PC-3 (cell line): ENCODE measurements around the gene TOMM34. TPM values are rescaled to one million over a fixed set of nuclear protein-coding genes. Genes with fewer than 3 reads are reported as not detected.

Experiments
- ATAC-seq: fragments of 200-7000 bp; cut with Tn5 transposase; 2 replicates; pipeline ENCODE4 v1.9.1; 2020; ENCODE audit warnings: mild to moderate bottlenecking, moderate library complexity
- BruUV-seq: library from RNA; stranded (reverse); fragments of 400-500 nt; replicated peaks from 2 replicates; lab custom pipeline; 2021; lab: Mats Ljungman, UMichigan
- CTCF ChIA-PET: fragments of 300-600 bp; sonication (Branson Sonifier 250); formaldehyde crosslinking; loops from one replicate; lab custom pipeline; 2022; ENCODE audit warnings: antibody characterized with exemption; lab: Charles Lee
- POLR2A ChIA-PET: fragments of 300-600 bp; sonication (Branson Sonifier 250); formaldehyde crosslinking; loops from one replicate; lab custom pipeline; 2022; ENCODE audit warnings: antibody characterized with exemption; ENCODE audit not compliant: unreplicated experiment; lab: Charles Lee
- DNase-seq: peaks from one replicate; pipeline ENCODE4 v3.0.0-alpha.2; 2015
- H2AFZ ChIP-seq: fragments of 300-600 bp; sonication (generic); 2 replicates; pipeline ENCODE4 v1.6.0; 2016; ENCODE audit warnings: antibody characterized with exemption, low read length
- H3F3A ChIP-seq: fragments of 300-600 bp; sonication (generic); one replicate; pipeline ENCODE4 v1.6.0; 2017; ENCODE audit warnings: antibody characterized with exemption, low read length, control low read depth, mild to moderate bottlenecking; ENCODE audit not compliant: unreplicated experiment
- H3K27ac ChIP-seq: fragments of 300-600 bp; sonication (generic); 2 replicates; pipeline ENCODE4 v1.5.1; 2016; ENCODE audit warnings: mild to moderate bottlenecking, low read length
- H3K27me3 ChIP-seq: fragments of 300-600 bp; sonication (generic); 2 replicates; pipeline ENCODE4 v1.6.1; 2016; ENCODE audit warnings: low read length, mixed read lengths
- H3K36me3 ChIP-seq: fragments of 300-600 bp; sonication (generic); 2 replicates; pipeline ENCODE4 v1.6.1; 2016; ENCODE audit warnings: low read depth, mixed run types, low read length, mixed read lengths
- H3K4me1 ChIP-seq: fragments of 300-600 bp; sonication (generic); 2 replicates; pipeline ENCODE4 v1.5.1; 2016; ENCODE audit warnings: low read length; ENCODE audit not compliant: insufficient read depth
- H3K4me2 ChIP-seq: fragments of 300-600 bp; sonication (generic); 2 replicates; pipeline ENCODE4 v1.6.0; 2016; ENCODE audit warnings: low read length
- H3K4me3 ChIP-seq: fragments of 300-600 bp; sonication (generic); 2 replicates; pipeline ENCODE4 v1.5.1; 2016; ENCODE audit warnings: mild to moderate bottlenecking, low read length, mixed read lengths
- H3K79me2 ChIP-seq: fragments of 300-600 bp; sonication (generic); 2 replicates; pipeline ENCODE4 v1.6.1; 2017; ENCODE audit warnings: low read length, mixed read lengths
- H3K9ac ChIP-seq: fragments of 300-600 bp; sonication (generic); 2 replicates; pipeline ENCODE4 v1.6.0; 2016; ENCODE audit warnings: mild to moderate bottlenecking, low read length
- H3K9me2 ChIP-seq: fragments of 300-600 bp; sonication (generic); replicated peaks from 2 replicates; pipeline ENCODE4 v1.6.1; 2016; ENCODE audit warnings: mixed run types, low read length, mixed read lengths
- H3K9me3 ChIP-seq: fragments of 300-600 bp; sonication (generic); 2 replicates; pipeline ENCODE4 v1.6.1; 2016; ENCODE audit warnings: low read length, mixed read lengths
- H4K20me1 ChIP-seq: fragments of 300-600 bp; sonication (generic); 2 replicates; pipeline ENCODE4 v1.6.1; 2016; ENCODE audit warnings: low read length, mixed read lengths
- CTCF ChIP-seq: fragments of 300-600 bp; sonication (generic); conservative IDR thresholded peaks from 2 replicates; pipeline ENCODE4 v1.5.1; 2017; ENCODE audit warnings: antibody characterized with exemption, low read depth, mild to moderate bottlenecking, low read length
- EZH2 ChIP-seq: fragments of 300-600 bp; sonication (generic); IDR thresholded peaks from one replicate; pipeline ENCODE4 v1.6.1; 2017; ENCODE audit warnings: antibody characterized with exemption, mild to moderate bottlenecking, low read length; ENCODE audit not compliant: unreplicated experiment
- EZH2phosphoT487 ChIP-seq: fragments of 300-600 bp; sonication (generic); IDR thresholded peaks from 2 replicates; pipeline ENCODE4 v1.6.1; 2018; ENCODE audit warnings: mild to moderate bottlenecking, antibody characterized with exemption, low read length, borderline replicate concordance
- intact Hi-C: fragments of 100-400 bp; cut with micrococcal nuclease; formaldehyde crosslinking; loops from 2 replicates; pipeline ENCODE4 v1.9.0; 2023
- total RNA-seq: library from RNA; depleted of rRNA; stranded (reverse); fragments of >200 nt; gene quantifications from 2 replicates; pipeline ENCODE4 v1.2.3, GENCODE V29; 2014

The TOMM34 gene
- total RNA-seq, 1 experiment from 2014 or later, result 120 TPM

- ChIA-PET POLR2A (no interaction called here), CTCF (no interaction called here)
- Histone ChIP-seq H3K27me3 (no peaks in the 10 kb centered on the region), H3K4me1 (no peaks in the 10 kb centered on the region), H3K9ac (no peak overlapping the region), H3K36me3 (peaks cover 21% of the 10 kb centered on the region; the same call in 1 of the 2 replicates), H2AFZ (no peak overlapping the region), H3F3A (no peaks in the 10 kb centered on the region), H3K27ac (no peak overlapping the region), H4K20me1 (no peaks in the 10 kb centered on the region), H3K9me2 (no peaks in the 10 kb centered on the region), H3K9me3 (no peaks in the 10 kb centered on the region), H3K4me2 (no peak overlapping the region), H3K79me2 (no peaks in the 10 kb centered on the region), H3K4me3 (no peak overlapping the region)
- BruUV-seq, result no TSS peak
- DNase-seq (no peak), ATAC-seq (no peak)
- intact Hi-C loops, result no loop called here
- TF ChIP-seq CTCF (no peak), EZH2phosphoT487 (no peak), EZH2 (no peak)
Observed at GRCh38 chr20:44918761-44919160, 41.4 kb downstream of the TOMM34 start.

GRCh38 chr20:44918342-44918741 lies 41.9 kb downstream of the TOMM34 start:
- TF ChIP-seq CTCF, result no peak
- no peak for TF ChIP-seq EZH2phosphoT487
- TF ChIP-seq EZH2, result no peak
- Histone ChIP-seq H3F3A (no peaks in the 10 kb centered on the region), H3K27me3 (no peaks in the 10 kb centered on the region), H4K20me1 (no peaks in the 10 kb centered on the region), H3K4me1 (no peaks in the 10 kb centered on the region), H3K4me2 (no peak overlapping the region), H3K36me3 (peaks cover 22% of the 10 kb centered on the region; the same call in 1 of the 2 replicates), H3K9me2 (no peaks in the 10 kb centered on the region), H3K4me3 (no peak overlapping the region), H3K9ac (no peak overlapping the region), H3K79me2 (no peaks in the 10 kb centered on the region), H3K9me3 (no peaks in the 10 kb centered on the region), H3K27ac (no peak overlapping the region), H2AFZ (no peak overlapping the region)
- ChIA-PET POLR2A (no interaction called here), CTCF (no interaction called here)
- BruUV-seq, result no TSS peak
- ATAC-seq (no peak), DNase-seq (no peak)
- intact Hi-C loops, result no loop called here

GRCh38 chr20:44917399-44917798 lies 42.8 kb downstream of the TOMM34 start:
- Histone ChIP-seq H4K20me1 (no peaks in the 10 kb centered on the region), H3K79me2 (no peaks in the 10 kb centered on the region; the same call in 1 of the 2 replicates), H3K9ac (no peak overlapping the region), H3K9me2 (no peaks in the 10 kb centered on the region), H3F3A (no peaks in the 10 kb centered on the region), H3K27ac (no peak overlapping the region), H3K27me3 (no peaks in the 10 kb centered on the region), H3K4me2 (no peak overlapping the region), H2AFZ (no peak overlapping the region), H3K4me3 (no peak overlapping the region), H3K9me3 (no peaks in the 10 kb centered on the region), H3K36me3 (peaks cover 28% of the 10 kb centered on the region), H3K4me1 (no peaks in the 10 kb centered on the region)
- intact Hi-C loops, result no loop called here
- no peak for ATAC-seq
- DNase-seq, result no peak
- ChIA-PET CTCF (no interaction called here), POLR2A (no interaction called here)
- TF ChIP-seq EZH2 (no peak), EZH2phosphoT487 (no peak), CTCF (no peak)
- no TSS peak for BruUV-seq
